Measurements from ENCODE around the gene ANKRD63.

DNA sequence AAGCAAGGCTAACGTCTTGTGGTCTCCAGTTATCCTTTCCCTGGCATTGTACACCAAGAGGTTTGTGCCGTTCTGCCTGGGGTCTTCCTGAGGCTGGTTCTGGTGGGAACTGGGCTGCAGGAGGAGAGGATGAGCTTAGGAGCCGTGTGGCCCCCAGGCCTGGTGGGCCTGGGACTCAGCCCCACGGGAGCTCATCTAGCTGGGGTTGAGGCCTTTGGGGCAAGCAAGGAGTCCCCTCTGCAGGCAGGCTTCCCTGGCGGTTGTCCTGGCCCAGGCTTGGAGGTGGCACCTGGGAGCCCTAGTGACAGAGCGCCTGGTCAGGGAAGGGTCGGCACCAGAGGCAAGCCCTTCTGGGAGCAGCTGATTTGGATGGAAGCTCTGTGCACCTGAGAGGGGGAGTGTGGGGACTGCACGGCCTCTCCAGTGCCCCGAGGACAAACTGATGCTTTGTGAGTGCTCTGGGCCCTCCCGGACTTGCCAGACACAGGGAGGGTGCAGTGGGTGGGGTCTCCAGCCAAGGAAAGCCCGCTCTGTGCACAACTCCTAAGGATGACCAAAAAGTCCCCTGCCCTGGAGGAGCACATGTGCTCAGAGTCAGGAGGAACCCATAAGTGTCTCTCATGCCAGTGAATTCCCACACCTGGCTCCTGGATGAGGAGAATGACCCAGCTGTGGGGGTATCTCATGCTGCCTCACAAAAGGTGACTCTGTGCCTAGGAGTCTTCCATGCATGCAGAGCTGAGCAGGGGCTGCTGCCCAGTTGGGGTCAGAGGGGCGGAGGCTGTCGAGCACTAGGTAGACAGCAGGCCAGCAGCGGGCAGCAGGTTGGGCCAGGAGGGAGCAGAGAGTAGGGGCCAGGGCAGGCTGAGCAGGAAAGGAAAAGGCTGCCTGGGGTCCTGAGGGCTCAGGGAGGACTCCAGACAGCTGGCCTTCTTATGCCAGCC lies 41.3 kb downstream of the ANKRD63 start:
- TF ChIP-seq, protein P1, sequence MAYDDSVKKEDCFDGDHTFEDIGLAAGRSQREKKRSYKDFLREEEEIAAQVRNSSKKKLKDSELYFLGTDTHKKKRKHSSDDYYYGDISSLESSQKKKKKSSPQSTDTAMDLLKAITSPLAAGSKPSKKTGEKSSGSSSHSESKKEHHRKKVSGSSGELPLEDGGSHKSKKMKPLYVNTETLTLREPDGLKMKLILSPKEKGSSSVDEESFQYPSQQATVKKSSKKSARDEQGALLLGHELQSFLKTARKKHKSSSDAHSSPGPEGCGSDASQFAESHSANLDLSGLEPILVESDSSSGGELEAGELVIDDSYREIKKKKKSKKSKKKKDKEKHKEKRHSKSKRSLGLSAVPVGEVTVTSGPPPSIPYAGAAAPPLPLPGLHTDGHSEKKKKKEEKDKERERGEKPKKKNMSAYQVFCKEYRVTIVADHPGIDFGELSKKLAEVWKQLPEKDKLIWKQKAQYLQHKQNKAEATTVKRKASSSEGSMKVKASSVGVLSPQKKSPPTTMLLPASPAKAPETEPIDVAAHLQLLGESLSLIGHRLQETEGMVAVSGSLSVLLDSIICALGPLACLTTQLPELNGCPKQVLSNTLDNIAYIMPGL (CRISPR knock-in tag; IDR thresholded peaks at IDR 0.05; ENCODE audit: borderline replicate concordance in 1 of 2, low read depth in 1 of 2) = no peak
- TF ChIP-seq, protein P2, sequence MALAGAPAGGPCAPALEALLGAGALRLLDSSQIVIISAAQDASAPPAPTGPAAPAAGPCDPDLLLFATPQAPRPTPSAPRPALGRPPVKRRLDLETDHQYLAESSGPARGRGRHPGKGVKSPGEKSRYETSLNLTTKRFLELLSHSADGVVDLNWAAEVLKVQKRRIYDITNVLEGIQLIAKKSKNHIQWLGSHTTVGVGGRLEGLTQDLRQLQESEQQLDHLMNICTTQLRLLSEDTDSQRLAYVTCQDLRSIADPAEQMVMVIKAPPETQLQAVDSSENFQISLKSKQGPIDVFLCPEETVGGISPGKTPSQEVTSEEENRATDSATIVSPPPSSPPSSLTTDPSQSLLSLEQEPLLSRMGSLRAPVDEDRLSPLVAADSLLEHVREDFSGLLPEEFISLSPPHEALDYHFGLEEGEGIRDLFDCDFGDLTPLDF (CRISPR knock-in tag; IDR thresholded peaks at IDR 0.05) = no peak
- no peak for TF ChIP-seq TCF7L2 (IDR thresholded peaks at IDR 0.05; ENCODE audit: low read depth, low read length)
- TF ChIP-seq FOSL1 (CRISPR knock-in tag; IDR thresholded peaks at IDR 0.05; ENCODE audit: borderline replicate concordance) = no peak
- no peak for TF ChIP-seq NR1H2 (CRISPR knock-in tag; IDR thresholded peaks at IDR 0.05; ENCODE audit: borderline replicate concordance, low read depth)
- no peak for TF ChIP-seq NFIB (CRISPR knock-in tag; IDR thresholded peaks at IDR 0.05; ENCODE audit: borderline replicate concordance)
- TF ChIP-seq JUND (CRISPR knock-in tag; IDR thresholded peaks at IDR 0.05) = no peak
- TF ChIP-seq, protein P3, sequence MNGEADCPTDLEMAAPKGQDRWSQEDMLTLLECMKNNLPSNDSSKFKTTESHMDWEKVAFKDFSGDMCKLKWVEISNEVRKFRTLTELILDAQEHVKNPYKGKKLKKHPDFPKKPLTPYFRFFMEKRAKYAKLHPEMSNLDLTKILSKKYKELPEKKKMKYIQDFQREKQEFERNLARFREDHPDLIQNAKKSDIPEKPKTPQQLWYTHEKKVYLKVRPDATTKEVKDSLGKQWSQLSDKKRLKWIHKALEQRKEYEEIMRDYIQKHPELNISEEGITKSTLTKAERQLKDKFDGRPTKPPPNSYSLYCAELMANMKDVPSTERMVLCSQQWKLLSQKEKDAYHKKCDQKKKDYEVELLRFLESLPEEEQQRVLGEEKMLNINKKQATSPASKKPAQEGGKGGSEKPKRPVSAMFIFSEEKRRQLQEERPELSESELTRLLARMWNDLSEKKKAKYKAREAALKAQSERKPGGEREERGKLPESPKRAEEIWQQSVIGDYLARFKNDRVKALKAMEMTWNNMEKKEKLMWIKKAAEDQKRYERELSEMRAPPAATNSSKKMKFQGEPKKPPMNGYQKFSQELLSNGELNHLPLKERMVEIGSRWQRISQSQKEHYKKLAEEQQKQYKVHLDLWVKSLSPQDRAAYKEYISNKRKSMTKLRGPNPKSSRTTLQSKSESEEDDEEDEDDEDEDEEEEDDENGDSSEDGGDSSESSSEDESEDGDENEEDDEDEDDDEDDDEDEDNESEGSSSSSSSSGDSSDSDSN (CRISPR knock-in tag; IDR thresholded peaks at IDR 0.05) = no peak
- no peak for TF ChIP-seq HMG20B (CRISPR knock-in tag; conservative IDR thresholded peaks at IDR 0.05)
